Stimulated activated CD4-positive, alpha-beta T cell treated with anti-CD3 and anti-CD28 coated beads, Interleukin-12 subunit alpha, Interleukin-12 subunit beta, amount 100 ng/mL, for 24 hours (primary cell): ENCODE data around the gene ISM1.
A peak's percentile ranks its signal among the peaks of the same experiment; 100 is the strongest.

Experiments
- DNase-seq, 2 experiments: peaks; one replicate each; pipeline ENCODE4 v3.0.0-alpha.2; 2020; ENCODE audit warnings: low read depth in 2 of 2

Gene ISM1

DNA sequence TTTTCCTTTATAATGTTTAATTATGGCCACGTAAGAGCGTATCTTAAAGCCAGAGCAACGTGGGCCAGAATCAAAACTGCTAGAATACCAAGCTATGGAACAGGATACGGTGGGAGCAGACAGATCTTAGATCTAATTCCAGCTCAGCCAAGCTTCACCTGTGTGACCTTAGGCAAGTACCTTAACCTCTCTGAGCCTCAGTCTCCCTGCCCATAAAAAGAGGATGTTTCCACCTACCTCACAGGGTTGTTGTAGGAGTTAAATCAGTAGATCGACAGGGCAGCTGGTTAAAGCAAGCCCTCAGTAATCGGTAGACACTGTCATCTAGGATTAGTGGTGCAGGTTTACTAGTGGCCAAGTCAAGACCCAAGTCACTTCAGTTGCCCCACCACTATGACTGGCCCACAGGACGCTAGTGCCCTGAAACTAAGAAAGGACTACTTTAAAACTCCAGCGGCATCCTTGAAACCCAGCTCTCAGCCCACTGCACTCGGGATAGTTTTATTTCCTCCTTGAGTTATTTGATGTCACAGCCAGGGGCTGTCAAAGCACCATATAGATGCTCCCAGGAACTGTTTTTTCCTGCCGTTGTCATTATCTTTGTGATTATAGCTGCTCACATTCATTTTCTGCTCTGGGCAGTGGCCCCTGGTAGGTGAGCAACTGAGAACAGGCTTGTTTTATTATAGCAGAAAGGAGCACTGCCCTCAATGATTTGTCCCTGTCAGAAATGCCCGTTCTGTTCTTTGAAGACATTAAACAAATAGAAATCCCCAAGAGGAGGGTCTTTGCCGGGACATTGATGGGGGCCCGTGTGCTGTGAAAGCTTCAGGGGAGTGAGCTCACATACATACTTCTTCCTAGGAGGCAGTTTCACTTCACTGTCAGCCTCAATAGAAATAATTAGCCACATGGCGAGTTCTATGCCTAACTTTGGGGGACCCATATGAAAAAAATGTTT is 63.1 kb downstream of the ISM1 start:
- no peak for DNase-seq

DNA sequence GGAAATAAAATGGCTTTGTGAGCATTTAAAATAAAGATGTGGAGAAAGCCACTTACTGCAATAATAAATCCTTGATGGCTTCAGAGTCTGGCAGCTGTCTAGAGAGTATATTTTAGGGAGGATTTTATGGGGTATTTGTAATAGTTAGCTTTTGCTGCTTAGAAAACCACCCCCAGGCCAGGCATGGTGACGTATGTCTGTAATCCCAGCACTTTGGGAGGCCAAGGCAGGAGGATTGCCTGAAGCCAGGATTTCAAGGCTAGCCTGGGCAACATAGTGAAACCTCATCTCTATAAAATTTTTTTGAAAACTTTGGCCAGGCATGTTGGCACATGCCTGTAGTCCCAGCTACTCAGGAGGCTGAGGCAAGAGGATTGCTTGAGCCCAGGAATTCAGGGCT is 63.8 kb downstream of the ISM1 start:
- no peak for DNase-seq

- no peak for DNase-seq
Observed at GRCh38 chr20:13285408-13285807, 64.3 kb downstream of the ISM1 start.

DNA sequence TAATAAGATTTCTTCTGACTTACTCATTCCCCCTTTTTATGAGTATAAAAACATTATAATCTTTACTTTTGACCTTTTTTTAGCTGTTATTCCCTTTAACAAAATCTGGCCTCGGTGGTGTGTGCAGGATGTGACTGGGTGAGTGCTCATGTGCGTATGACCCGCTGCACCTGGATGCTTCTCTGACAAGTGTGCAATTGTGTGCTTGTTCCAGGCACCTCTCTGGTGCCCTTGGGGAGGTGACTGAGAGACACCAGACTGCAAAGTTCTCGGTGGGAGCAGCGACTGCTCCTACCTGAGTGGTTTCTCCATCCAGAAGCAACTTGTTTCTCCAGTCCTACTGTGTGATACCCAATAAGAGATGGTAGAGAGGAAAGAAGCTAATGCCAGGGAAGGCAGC is 65.0 kb downstream of the ISM1 start:
- no peak for DNase-seq

DNA sequence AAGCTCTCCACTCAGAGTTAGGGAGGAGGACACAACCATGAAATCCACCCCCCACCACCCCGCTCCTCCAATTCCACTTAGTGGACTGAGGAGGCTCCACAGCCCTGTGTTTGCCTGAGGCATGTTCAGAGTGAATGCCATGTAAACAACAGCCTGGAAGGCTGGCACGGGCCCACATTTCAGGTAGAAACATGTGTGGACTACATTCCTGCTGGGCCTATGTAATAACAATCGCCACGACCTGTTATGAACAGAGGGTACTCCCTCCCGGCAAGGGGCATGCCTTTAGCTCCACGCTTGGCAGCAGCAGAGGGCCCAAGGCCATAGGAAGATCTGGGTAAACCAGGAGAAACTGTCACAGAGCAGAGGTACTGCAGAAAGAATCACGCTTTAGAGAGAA is 65.5 kb downstream of the ISM1 start:
- no peak for DNase-seq

- DNase-seq, result no peak
Observed at GRCh38 chr20:13288357-13288756, 67.3 kb downstream of the ISM1 start.

- no peak for DNase-seq
Observed at GRCh38 chr20:13289031-13289430, 68.0 kb downstream of the ISM1 start.

DNA sequence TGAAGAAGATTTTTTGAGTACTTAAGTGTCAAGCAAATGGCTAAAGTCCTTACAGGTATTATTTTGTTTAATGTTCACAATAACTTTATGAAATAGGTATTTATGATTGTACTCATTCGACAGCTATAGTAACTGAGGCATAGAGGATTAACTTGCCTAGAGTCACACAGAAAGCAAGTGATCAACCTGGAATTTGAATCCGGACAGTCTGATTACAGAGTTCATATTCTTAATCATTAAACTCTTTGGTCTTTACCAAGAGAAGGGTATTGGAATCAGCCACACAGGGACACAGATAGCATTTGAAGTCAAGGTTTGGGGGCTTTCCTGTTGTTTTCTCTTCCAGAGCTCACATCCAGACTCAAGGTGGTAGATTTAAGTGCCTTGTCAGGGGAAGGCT is 69.7 kb downstream of the ISM1 start:
- no peak for DNase-seq

- DNase-seq, result no peak
Observed at GRCh38 chr20:13291157-13291556, 70.1 kb downstream of the ISM1 start.

- DNase-seq, result no peak
Observed at GRCh38 chr20:13292201-13292885, 71.3 kb downstream of the ISM1 start.

DNA sequence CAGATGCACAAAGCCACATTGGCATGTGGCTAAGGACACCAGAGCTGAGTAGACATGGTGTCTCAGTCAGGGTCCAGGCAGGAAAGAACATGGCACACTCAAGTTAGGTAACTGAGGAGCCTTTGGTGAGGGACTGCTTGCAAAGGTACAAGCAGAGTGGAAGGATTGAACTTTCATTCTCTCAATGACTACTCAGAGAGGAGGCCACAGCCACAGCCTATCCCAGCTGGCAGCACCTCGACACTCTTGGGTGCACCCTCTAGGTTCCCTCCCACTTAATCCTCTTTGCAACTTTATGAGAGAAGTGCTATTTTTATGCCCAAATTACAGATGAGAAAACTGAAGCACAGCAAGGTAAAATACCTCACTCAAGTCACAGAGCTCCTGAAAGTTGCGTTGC is 73.4 kb downstream of the ISM1 start:
- no peak for DNase-seq

GRCh38 chr20:13295637-13296036 is 74.6 kb downstream of the ISM1 start:
- no peak for DNase-seq

DNA sequence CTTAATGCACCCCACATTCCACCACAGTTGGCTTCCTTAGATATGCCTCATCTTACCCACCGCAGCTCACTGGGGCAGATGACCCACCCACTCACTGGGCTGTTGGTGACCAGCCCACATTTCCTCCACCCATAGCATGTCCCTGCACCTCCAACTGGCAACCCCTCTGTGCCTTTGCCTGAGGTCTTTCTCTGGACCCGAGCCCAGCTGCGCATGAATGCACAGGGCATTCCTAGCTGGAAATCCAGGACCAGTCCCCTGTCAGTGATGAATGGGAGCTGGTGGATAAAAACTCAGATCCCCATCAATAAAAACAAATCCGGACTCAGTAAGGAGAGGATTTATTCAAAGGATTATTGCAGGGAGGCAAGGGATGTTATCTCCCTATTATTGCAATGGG is 75.0 kb downstream of the ISM1 start:
- no peak for DNase-seq

GRCh38 chr20:13297147-13297899 is 76.2 kb downstream of the ISM1 start:
- DNase-seq, result no peak

- no peak for DNase-seq
Observed at GRCh38 chr20:13298692-13299373, 77.8 kb downstream of the ISM1 start.

DNA sequence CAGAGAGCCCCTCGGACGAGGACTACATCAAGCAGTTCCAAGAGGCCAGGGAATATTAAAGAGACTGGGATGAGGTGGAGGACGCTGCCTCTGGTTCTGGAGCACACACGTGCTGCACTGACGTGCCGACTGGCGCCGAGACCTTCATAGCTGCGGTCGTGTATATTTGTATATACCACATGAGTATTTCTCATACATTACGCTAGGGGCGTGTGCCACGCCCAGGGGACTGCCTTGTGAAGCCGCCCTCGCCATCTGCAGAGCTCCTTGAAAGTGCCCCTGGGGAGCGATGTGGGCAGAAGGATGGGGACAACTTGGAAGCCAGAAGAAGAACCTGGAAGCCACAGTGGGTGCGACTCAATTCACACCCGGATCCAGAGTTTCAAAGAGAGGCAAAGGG is 78.3 kb downstream of the ISM1 start:
- no peak for DNase-seq

- DNase-seq, result no peak
Observed at GRCh38 chr20:13301596-13301995, 80.5 kb downstream of the ISM1 start.

- peak; percentile 10 to 31 for DNase-seq
Observed at GRCh38 chr20:13302647-13303450, 81.8 kb downstream of the ISM1 start.

GRCh38 chr20:13305284-13305683 is 84.2 kb downstream of the ISM1 start:
- no peak for DNase-seq

DNA sequence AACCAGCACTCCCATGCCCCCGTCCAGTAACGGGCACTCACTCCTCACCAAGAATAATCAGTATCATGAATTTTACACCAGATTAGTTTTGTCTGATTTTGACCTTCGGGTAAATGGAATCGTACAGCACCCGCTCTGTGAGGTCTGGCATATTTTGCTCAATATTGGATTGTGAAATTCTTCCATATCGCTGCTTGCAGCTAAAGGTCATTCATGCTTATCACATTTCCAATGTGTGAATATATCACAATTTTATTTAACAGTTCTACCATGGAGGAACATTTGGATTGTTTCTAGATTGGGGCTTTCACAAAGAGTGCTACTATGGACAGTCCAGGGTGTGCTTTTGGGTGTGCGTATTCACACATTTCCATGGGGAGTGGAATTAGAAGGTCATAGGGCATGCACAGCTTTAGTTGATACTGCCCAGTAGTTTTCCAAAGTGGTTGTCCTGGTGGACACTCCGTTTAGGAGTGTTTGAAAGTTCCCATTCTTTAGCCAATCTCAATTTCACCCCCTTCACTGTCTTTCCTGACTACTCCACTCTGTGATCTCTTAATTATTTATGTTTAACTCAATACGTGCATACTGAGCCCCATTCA is 86.6 kb downstream of the ISM1 start:
- DNase-seq, result no peak

DNA sequence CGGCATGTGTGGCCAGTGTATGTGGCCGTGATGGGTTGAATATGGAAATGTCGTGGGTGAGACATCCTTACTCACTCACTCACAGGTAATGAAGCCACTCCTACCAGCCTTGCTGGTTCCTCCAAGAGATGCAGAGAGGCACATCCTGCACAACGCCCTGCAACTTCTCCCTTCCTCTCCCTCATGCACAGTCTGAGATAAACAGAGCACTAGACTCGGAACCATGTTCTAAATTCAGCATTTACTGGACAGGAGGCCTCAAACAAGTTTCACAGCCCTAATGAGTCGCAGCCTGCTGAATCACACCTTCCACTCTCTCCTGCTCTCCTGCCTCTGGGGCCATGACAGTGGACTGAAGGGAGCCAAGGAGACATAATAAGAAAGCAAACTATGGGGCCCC is 91.2 kb downstream of the ISM1 start:
- DNase-seq, result no peak
